Daoy (cell line): ENCODE data around the gene OR2T12. TPM values are rescaled to one million over a fixed set of nuclear protein-coding genes. Genes with fewer than 3 reads are reported as not detected.
"Not testable (repeated sequence)": the region's sequence is repeated elsewhere in the genome, so short reads cannot be mapped to it uniquely, and the experiment has no call there.

Experiments
- DNase-seq: peaks from one replicate; pipeline ENCODE4 v3.0.0-alpha.2; 2015; ENCODE audit warnings: low read depth
- total RNA-seq: library from RNA; depleted of rRNA; stranded (reverse); fragments of >200 nt; shearing (Covaris generic); gene quantifications from 2 replicates; pipeline ENCODE4 v1.2.3, GENCODE V29; 2014; rRNA removed

The OR2T12 gene, protein sequence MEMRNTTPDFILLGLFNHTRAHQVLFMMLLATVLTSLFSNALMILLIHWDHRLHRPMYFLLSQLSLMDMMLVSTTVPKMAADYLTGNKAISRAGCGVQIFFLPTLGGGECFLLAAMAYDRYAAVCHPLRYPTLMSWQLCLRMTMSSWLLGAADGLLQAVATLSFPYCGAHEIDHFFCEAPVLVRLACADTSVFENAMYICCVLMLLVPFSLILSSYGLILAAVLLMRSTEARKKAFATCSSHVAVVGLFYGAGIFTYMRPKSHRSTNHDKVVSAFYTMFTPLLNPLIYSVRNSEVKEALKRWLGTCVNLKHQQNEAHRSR
- total RNA-seq: not detected in 2 replicates

- DNase-seq: no peak
Measured at GRCh38 chr1:248303324-248303723, at the start of gene OR2T12. Gene OR2T12, minus strand, starts transcription at chr1:248303424. Its CDS starts 7,846 bp downstream, at chr1:248295578.

DNA sequence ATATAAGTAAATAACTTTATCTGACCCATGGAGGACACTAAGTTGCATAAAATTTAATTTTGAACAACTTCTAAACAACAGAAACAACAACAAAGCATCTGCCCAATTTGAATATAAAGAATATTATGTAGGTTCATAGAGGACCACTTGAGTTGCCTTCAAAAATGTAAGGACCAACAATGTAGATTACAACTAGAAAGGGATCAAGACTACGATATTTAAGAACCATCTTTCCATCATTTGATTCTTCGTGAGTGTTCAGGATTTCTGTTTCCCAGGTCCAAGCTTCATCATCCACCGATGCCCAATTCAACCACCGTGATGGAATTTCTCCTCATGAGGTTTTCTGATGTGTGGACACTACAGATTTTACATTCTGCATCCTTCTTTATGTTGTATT lies 45.3 kb upstream of the OR2T12 start, which contains the start of gene OR14C36:
TSS of gene OR14C36 (plus strand) at position 301 of the 400 bp plus-strand sequence. CDS start at position 301, 0 bp downstream.
- DNase-seq: no peak

DNA sequence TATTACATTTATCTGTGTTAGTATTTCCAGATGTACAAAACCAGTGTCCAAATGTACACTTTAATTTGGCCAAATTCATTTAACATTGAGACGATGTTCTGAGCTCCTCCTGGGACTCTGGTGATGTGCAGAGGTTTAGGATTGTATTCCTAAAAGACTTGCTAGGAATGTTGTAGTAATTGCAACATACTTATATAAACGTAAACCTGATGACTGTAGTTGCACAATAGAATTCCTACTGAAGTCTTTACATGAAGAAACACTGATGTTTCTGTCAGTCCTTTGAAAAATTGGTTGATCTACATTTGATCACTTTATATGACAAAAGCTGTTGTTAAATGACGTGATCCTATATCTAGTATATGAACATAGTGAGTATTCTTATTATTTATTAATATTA lies 40.2 kb upstream of the OR2T12 start:
- no peak for DNase-seq

DNA sequence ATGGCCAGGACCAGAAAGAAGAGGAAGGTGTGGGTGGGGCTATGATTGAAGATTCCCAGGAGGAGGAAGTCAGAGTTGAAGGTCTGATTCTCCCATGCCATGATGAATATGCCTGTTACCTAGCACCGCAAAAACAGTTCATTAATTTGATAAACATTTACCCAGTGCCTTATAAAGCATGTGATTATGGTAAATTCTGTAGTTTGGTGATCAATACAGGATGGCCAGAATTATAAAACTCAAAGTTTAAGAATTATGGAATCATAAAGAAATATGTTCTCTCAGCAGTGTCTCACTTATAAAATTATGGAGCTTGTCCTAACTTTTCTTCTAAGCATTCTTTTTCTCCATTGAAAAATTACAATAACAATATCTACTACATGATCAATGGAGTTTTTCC lies 21.2 kb upstream of the OR2T12 start, which contains the start of gene OR2M7:
TSS of gene OR2M7 (minus strand) at position 101 of the 400 bp plus-strand sequence. CDS start at position 101, 0 bp downstream.
- DNase-seq: no peak

DNA sequence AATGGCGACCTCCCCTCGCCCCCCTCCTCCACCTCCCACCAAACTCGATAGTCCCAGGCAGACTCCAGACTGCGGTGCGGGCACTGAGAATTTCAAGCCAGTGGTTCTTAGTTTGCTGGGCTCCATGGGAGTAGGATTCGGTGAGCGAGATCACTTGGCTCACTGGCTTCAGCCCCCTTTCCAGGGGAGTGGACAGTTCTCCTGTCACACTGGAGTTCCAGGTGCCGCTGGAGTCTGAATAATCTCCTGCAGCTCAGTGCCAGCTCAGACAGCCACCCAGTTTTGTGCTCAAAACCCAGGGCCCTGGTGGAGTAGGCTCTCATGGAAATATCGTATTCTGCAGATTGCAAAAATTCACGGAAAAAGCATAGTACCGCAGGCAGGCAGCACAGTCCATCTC lies 13.6 kb upstream of the OR2T12 start:
- DNase-seq: no peak

GRCh38 chr1:248306740-248307139 lies 3.5 kb upstream of the OR2T12 start:
- peak; percentile 11 for DNase-seq

- DNase-seq: peak; percentile 21
Measured at GRCh38 chr1:248306103-248306502, 2.9 kb upstream of the OR2T12 start.

DNA sequence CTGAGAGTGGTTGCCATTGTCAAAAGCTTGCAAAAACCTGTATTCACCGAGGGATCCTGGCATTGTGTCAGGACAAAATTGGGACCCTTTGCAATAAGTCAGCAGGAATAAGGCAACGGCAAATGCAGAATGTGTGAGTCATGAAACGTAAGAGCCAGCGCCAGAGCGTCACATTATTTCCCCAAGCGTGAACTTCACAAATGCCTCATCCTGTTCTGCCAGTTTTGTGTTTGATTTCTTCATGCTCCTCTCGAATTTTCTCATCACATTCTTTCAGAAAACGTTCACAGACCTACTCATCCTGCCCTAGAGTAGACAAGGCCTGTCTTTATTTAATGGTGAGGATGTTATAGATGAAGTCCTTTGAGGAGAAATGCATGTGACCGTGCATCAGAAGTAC lies 2.4 kb upstream of the OR2T12 start:
- DNase-seq: peak; percentile 8

- no peak for DNase-seq
Measured at GRCh38 chr1:248288391-248288790, 14.8 kb downstream of the OR2T12 start.

- DNase-seq: no peak
Measured at GRCh38 chr1:248277876-248278275, 25.3 kb downstream of the OR2T12 start, which contains the start of gene OR2T33. Gene OR2T33, minus strand, starts transcription at chr1:248277976. Its CDS starts 4,162 bp downstream, at chr1:248273814.

DNA sequence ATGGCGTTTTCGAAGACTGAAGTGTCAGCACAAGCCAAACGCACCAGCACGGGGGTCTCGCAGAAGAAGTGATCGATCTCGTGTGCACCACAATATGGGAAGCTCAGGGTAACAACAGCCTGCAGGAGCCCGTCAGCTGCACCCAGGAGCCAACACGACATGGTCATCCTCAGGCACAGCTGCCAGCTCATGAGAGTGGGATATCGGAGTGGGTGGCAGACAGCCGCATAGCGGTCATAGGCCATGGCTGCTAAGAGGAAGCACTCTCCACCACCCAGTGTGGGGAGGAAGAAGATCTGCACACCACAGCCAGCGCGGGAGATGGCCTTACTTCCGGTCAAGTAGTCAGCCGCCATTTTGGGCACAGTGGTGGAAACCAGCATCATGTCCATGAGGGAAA lies 30.0 kb downstream of the OR2T12 start:
- not testable (repeated sequence) for DNase-seq

DNA sequence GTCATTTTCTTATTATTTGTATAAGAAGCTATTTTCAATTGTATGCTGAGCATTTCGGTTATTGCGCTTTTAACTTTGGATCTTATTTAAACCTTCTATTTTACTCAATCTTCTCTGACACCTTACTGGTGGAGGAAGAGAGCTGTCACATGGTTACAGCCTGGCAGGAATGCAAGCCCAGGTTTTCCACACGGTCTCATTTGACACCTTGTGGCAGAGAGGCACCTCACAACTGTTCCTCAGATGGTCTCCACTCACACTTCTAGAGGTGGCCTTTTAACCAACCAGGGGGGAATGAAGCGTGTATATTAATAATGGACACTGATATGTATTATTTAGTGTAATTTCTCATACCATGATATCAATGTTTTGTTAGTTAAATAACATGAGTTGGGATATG lies 35.0 kb downstream of the OR2T12 start:
- DNase-seq: no peak

DNA sequence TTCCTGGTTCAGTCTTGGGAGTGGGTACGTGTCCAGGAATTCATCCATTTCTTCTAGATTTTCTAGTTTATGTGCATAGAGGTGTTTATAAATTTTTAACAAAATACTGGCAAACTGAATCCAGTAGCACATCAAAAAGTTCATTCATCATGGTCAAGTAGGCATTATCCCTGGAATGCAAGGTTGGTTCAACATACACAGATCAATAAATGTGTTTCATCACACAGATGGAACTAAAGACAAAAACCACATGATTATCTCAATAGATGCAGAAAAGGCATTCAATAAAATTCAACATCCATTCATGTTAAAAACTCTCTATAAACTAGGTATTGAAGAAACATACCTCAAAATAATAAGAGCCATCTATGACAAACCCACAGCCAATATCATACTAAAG lies 43.9 kb downstream of the OR2T12 start:
- DNase-seq: not testable (repeated sequence)

GRCh38 chr1:248243204-248243603 lies 60.0 kb downstream of the OR2T12 start:
- DNase-seq: peak; percentile 53

Other genes starting within 250 kb of the OR2T12 start
- gene OR2L13, start 208.2 kb downstream of the OR2T12 start, total RNA-seq: 0.06 TPM in 1 of 2 replicates, not detected in the other
- not detected in 2 replicates for gene OR2M5, start 158.3 kb downstream of the OR2T12 start, total RNA-seq
- gene OR2M2, start 128.6 kb downstream of the OR2T12 start, total RNA-seq: not detected in 2 replicates
- not detected in 2 replicates for gene OR2M3, start 106.2 kb downstream of the OR2T12 start, total RNA-seq
- not detected in 2 replicates for gene OR2M4, start 72.0 kb downstream of the OR2T12 start, total RNA-seq
- gene OR2T33, start 25.4 kb downstream of the OR2T12 start, total RNA-seq: 0.57 and 1.7 TPM in 2 replicates
- not detected in 2 replicates for gene OR2M7, start 21.1 kb upstream of the OR2T12 start, total RNA-seq
- not detected in 2 replicates for gene OR14C36, start 45.4 kb upstream of the OR2T12 start, total RNA-seq
- not detected in 2 replicates for gene OR2T4, start 58.2 kb upstream of the OR2T12 start, total RNA-seq
- gene OR2T6, start 72.3 kb upstream of the OR2T12 start, total RNA-seq: not detected in 2 replicates
- gene OR2T1, start 99.6 kb upstream of the OR2T12 start, total RNA-seq: not detected in 2 replicates
- not detected in 2 replicates for gene OR2T2, start 142.2 kb upstream of the OR2T12 start, total RNA-seq
- not detected in 2 replicates for gene OR2T3, start 169.9 kb upstream of the OR2T12 start, total RNA-seq
- gene OR2T5, start 185.2 kb upstream of the OR2T12 start, total RNA-seq: not detected in 2 replicates
- gene OR2G6, start 204.6 kb upstream of the OR2T12 start, total RNA-seq: not detected in 2 replicates